NCI-H146 (cell line): ENCODE results near the gene HSF2.
A peak's percentile ranks its signal among the peaks of the same experiment; 100 is the strongest.

Source experiments
- DNase-seq: peaks from one replicate; lab custom pipeline; 2025; lab: John Stamatoyannopoulos, UW

Gene HSF2

DNA sequence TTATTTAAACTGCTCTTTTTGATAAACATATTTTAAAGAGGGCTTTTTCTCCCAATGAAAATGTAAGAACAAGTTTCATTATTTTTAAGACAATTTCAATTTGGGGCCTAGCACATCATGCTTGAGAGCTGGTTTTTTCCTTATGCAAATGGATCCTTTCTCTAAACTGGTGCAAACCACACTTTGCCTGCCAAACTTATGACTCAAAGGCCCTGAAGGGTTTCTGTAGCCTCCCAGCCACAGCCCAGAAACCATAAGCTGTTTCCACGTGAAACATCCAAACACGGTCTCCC is 451 bp upstream of the HSF2 start:
- DNase-seq: no peak

GRCh38 chr6:122400121-122400450 is 634 bp downstream of the HSF2 start:
- peak; percentile 71 for DNase-seq

GRCh38 chr6:122400462-122401089 is 1.1 kb downstream of the HSF2 start:
- peak; percentile 32 for DNase-seq

- no peak for DNase-seq
These were observed 1.7 kb downstream of the HSF2 start for GRCh38 chr6:122401104-122401503.

DNA sequence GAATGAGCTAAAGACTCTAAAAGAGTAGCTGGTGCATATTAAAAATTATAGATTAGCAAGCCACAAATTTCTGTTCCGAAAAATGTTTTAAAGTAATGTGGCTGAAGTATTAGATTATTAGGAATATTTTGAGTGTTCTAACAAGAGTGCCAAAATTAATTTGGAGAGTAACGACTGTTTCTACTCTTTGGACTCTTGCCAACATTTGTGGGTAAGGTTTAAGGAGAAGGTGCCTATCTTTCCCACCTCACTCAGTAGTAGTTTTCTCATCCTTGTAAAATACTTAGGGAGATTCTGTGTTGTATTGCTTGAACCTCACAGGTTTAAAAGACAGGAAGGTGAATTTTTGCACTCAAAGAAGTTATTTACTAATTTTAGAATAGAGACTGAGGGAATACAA is 5.0 kb downstream of the HSF2 start:
- no peak for DNase-seq

- DNase-seq: no peak
These were observed 6.0 kb downstream of the HSF2 start for GRCh38 chr6:122405417-122405816.

GRCh38 chr6:122406187-122406586 is 6.7 kb downstream of the HSF2 start:
- no peak for DNase-seq

- no peak for DNase-seq
These were observed 8.3 kb downstream of the HSF2 start for GRCh38 chr6:122407712-122408111.

DNA sequence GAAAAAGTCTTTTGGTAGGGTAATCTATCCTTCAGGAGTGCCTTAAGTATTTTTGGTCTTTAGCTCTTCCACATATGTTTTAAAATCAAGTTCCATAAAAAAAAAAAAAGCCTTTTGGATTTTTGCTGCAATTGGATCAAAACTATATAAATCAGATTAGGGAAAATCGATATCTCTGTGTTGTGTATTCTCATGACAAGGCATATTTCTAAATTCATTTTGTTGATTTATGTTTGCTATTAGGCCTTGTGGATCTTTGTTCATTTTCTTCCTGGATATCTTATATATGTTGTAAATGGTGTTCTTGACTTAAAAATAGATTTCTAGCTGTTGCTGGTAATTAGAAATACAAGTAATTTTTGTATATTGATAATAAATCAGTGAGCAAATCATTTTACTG is 8.8 kb downstream of the HSF2 start:
- no peak for DNase-seq

- no peak for DNase-seq
These were observed 9.4 kb downstream of the HSF2 start for GRCh38 chr6:122408702-122409458.

DNA sequence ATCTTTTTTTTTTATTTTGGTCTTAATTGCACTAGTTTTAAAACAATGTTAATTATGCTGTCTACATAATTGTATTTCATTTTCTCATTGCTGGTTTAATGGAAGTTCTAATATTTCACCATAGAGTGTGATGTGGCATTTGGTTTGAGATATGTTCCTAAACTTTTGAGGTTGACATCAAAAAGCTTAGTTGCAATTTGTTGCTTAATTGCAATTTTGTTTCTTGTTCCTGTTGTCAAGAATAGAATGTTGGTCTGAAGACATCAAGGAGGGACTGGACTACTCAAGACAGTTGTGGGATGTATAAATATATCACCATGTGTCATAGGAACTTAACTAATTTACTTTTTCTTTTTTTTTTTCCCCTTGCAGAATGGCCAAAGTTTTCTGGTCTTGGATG is 12.5 kb downstream of the HSF2 start:
- DNase-seq: no peak

DNA sequence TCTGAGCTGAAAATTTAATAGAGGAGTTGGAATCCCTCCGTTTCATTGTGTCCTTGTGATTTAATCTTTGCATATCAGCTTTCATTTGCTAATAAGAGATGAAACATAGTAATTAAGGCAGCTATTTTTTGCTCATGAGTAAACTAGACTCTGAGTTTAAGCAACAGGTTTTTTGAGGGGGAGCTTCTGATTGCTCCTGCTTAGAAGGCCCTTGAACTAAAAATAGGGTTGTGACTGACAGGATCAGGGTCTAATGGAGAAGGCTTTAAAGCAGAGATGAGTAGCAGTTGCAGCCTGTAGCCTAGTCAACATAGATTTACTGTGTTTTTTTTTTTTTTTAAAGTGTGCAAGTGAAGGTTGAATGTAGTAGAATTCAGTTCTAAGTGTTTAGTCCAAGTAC is 17.4 kb downstream of the HSF2 start:
- DNase-seq: no peak

- no peak for DNase-seq
These were observed 22.6 kb downstream of the HSF2 start for GRCh38 chr6:122422003-122422402.

GRCh38 chr6:122422614-122423267 is 23.3 kb downstream of the HSF2 start:
- no peak for DNase-seq

DNA sequence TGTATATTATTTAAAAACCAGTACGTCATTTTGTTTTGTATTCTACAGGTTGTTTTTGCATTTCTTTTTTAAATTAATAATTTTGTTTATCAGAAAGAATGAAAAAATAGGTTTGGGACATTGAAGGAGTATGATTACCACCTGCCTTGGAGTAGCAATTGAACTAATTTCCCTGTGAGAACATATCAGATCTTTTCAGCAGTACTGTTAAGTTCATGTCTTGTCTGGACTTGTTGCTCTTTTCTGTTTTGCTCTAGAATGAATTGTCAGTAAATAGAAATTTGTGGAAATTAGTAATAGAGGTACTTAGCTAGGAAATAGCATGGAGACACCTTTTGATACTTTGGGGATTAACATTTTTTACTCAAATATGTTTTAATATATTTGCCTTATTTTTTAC is 24.3 kb downstream of the HSF2 start:
- DNase-seq: no peak

GRCh38 chr6:122426597-122426996 is 27.1 kb downstream of the HSF2 start:
- no peak for DNase-seq

- no peak for DNase-seq
These were observed 29.3 kb downstream of the HSF2 start for GRCh38 chr6:122428781-122429180.

GRCh38 chr6:122429323-122429722 is 29.9 kb downstream of the HSF2 start:
- DNase-seq: no peak

GRCh38 chr6:122431780-122432179 is 32.3 kb downstream of the HSF2 start:
- DNase-seq: no peak

DNA sequence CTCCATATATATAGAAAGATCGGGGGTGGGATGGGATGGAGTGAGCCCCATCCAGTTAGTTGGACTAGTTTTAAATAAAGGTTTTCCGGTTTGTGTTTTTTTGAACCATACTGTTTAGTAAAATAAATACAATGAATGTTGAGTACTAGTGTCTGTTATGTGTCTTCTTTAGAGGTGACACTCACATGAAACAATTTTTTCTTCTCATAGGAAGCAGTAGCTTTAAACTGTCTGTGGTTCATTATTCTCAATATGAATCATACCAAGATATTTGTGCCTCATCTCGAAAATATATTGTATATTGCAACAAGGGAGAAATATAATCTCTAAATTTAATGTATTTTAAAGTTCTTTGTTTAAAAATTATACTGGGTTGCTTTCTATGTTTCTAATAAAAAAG is 33.4 kb downstream of the HSF2 start:
- DNase-seq: no peak

DNA sequence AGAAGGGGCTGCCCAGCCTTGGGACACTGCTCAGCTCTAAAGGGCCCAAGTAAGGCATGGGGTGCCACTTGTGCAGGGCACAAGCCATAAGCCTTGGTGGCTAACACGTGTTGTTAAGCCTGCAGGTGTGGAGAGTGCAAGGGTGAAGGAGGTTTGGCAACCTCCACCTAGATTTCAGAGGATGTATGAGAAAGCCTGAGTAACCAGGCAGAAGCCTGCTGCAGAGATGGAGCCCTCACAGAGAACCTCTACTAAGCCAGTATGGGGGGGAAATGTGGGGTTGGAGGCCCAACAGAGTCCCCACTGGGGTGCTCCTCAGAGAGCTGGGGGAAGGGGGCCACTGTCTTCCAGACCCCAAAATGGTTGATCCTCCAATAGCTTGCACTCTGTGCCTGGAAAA is 39.5 kb downstream of the HSF2 start:
- no peak for DNase-seq

- DNase-seq: no peak
These were observed 45.8 kb downstream of the HSF2 start for GRCh38 chr6:122445274-122445673.

- DNase-seq: no peak
These were observed 49.6 kb downstream of the HSF2 start for GRCh38 chr6:122449069-122449468.

DNA sequence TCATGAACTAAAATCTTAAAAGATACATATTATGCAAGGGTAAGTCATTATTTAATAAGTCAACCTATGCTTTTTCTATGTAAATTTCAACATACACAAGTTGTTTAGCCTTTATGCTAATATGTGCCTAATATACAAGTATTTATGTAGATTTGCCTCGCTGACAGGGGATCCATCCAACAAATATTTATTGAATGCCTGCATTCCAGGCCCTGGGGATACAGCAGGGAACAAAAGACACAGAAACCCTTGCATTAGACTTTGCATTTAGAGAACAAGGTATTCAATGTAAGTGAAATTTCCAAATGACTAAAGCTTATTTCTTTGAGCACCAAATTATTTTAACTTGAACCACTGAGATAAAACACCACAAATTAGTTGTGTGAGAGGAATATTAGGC is 53.1 kb downstream of the HSF2 start:
- DNase-seq: no peak
